Prostate gland (tissue), 2 donors: Measurements from ENCODE around the gene NCOA4. TPM values are rescaled to one million over a fixed set of nuclear protein-coding genes. Genes with fewer than 3 reads are reported as not detected.

ENCODE experiments used
- DNase-seq: peaks from one replicate; pipeline ENCODE4 v3.0.0-alpha.2; 2019; ENCODE audit warnings: low spot score
- H3K27ac ChIP-seq, 2 donors: fragments of 200-600 bp; sonication (generic); 2 replicates each; pipeline ENCODE4 v1.5.1; 2017 to 2019
- H3K27me3 ChIP-seq: fragments of 200-600 bp; sonication (generic); replicated peaks from 2 replicates; pipeline ENCODE4 v1.5.1; 2019; ENCODE audit not compliant: insufficient read depth
- H3K36me3 ChIP-seq, 2 donors: fragments of 200-600 bp; sonication (generic); 1 replicate in 1 of 2; 2 replicates in 1 of 2; pipeline versions ENCODE4 v1.5.1 to v1.8.1; 2017 to 2019
- H3K4me1 ChIP-seq: fragments of 200-600 bp; sonication (generic); replicated peaks from 2 replicates; pipeline ENCODE4 v1.5.1; 2019
- H3K4me3 ChIP-seq, 2 donors: fragments of 200-600 bp; sonication (generic); 2 replicates each; pipeline ENCODE4 v1.5.1; 2017 to 2019
- H3K9me3 ChIP-seq: fragments of 200-600 bp; sonication (generic); 2 replicates; pipeline ENCODE4 v1.5.1; 2017
- POLR2A ChIP-seq: fragments of 450-650 bp; IDR thresholded peaks from one replicate; pipeline ENCODE4 v1.6.1; 2016; ENCODE audit warnings: antibody characterized with exemption, mild to moderate bottlenecking
- POLR2AphosphoS5 ChIP-seq: sonication (generic); formaldehyde crosslinking; IDR thresholded peaks from one replicate; pipeline ENCODE4 v1.6.1; 2017; ENCODE audit warnings: antibody characterized with exemption
- WGBS: methylation state at CpG from one replicate; pipeline ENCODE4 v1.1.5; 2018; 5-methylcytosine and 5-hydroxymethylcytosine counted together
- intact Hi-C: fragments of 100-400 bp; cut with DNase I; formaldehyde crosslinking; loops from one replicate; pipeline ENCODE4 v1.14.2; 2022
- total RNA-seq, 2 donors: library from RNA; depleted of rRNA; stranded (reverse); fragments of >200 nt; gene quantifications; one replicate each; pipeline ENCODE4 v1.1.0, GENCODE V29; 2016
- TF ChIP-seq, protein P1 (sequence below), 4 experiments: fragments of 200-600 bp in 2 of 4; fragments of 450-650 bp in 2 of 4; sonication (generic) in 2 of 4; IDR thresholded peaks; 1 replicate in 3 of 4; 2 replicates in 1 of 4; pipeline ENCODE4 v1.5.1; 2016 to 2019; ENCODE audit warnings: antibody characterized with exemption in 4 of 4, mild to moderate bottlenecking in 2 of 4, moderate library complexity in 2 of 4

NCOA4 gene
- total RNA-seq, 2 donors from 2014 or later, result 131 to 434 TPM

- Histone ChIP-seq H3K36me3 (peaks cover 0 to 7% of the 10 kb centered on the region in 2 donors), H3K27me3 (no peaks in the 10 kb centered on the region), H3K4me3 (no peak overlapping the region), H3K4me1 (no peaks in the 10 kb centered on the region), H3K27ac (no peak overlapping the region), H3K9me3 (no peaks in the 10 kb centered on the region)
- WGBS, result 94% methylated on average over 5 of the region's 5 CpGs
- TF ChIP-seq POLR2A (no peak), POLR2AphosphoS5 (no peak)
- TF ChIP-seq, protein P1, sequence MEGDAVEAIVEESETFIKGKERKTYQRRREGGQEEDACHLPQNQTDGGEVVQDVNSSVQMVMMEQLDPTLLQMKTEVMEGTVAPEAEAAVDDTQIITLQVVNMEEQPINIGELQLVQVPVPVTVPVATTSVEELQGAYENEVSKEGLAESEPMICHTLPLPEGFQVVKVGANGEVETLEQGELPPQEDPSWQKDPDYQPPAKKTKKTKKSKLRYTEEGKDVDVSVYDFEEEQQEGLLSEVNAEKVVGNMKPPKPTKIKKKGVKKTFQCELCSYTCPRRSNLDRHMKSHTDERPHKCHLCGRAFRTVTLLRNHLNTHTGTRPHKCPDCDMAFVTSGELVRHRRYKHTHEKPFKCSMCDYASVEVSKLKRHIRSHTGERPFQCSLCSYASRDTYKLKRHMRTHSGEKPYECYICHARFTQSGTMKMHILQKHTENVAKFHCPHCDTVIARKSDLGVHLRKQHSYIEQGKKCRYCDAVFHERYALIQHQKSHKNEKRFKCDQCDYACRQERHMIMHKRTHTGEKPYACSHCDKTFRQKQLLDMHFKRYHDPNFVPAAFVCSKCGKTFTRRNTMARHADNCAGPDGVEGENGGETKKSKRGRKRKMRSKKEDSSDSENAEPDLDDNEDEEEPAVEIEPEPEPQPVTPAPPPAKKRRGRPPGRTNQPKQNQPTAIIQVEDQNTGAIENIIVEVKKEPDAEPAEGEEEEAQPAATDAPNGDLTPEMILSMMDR (IDR thresholded peaks at IDR 0.05), result no peak
- DNase-seq, result no peak
- intact Hi-C loops, result no loop called here
These were observed 15.6 kb downstream of the NCOA4 start for GRCh38 chr10:46014683-46015405.

- no peak overlapping the region for H3K27ac ChIP-seq
- 89% methylated on average over 5 of the region's 5 CpGs for WGBS
- TF ChIP-seq, protein P1 (IDR thresholded peaks at IDR 0.05), result no peak
- no peak for TF ChIP-seq POLR2A
- no peak for TF ChIP-seq POLR2AphosphoS5
- DNase-seq, result no peak
- intact Hi-C loops, result no loop called here
- no peaks in the 10 kb centered on the region for H3K4me1 ChIP-seq
- no peaks in the 10 kb centered on the region for H3K27me3 ChIP-seq
- H3K9me3 ChIP-seq, result no peaks in the 10 kb centered on the region
- no peak overlapping the region for H3K4me3 ChIP-seq
- H3K36me3 ChIP-seq, result peaks cover under 1 to 12% of the 10 kb centered on the region in 2 donors
These were observed 16.2 kb downstream of the NCOA4 start for GRCh38 chr10:46014206-46014605.

- no peak for DNase-seq
- TF ChIP-seq, protein P1 (IDR thresholded peaks at IDR 0.05), result no peak
- TF ChIP-seq POLR2AphosphoS5 (no peak), POLR2A (no peak)
- H3K27me3 ChIP-seq, result no peaks in the 10 kb centered on the region
- no peak overlapping the region for H3K27ac ChIP-seq
- 94% methylated on average over 3 of the region's 3 CpGs for WGBS
- no peaks in the 10 kb centered on the region for H3K9me3 ChIP-seq
- H3K4me1 ChIP-seq, result no peaks in the 10 kb centered on the region
- no peak overlapping the region for H3K4me3 ChIP-seq
- peaks cover 6 to 17% of the 10 kb centered on the region in 2 donors for H3K36me3 ChIP-seq
- intact Hi-C loops, result no loop called here
These were observed 17.7 kb downstream of the NCOA4 start for GRCh38 chr10:46012746-46013145.

DNA sequence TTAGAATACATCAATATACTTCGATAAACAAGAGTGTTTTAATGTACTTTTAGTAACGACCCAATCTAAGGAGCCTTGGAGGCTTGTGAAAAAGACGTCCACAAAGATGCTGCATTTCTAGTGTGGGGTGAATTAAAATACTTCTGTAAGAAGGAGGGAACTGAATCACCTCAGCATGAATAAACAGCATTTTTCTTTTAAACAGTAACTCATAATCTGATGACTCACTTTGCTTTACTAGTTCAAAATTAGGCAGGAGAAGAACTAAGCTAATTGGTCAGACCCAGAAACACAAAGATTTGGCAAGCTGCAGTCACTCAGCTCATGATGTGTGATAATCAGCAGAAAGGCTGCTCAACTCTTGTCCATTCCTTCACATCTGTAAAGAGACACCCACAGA lies 24.2 kb downstream of the NCOA4 start:
- no peak for TF ChIP-seq POLR2A
- WGBS, result 66% methylated on average over 3 of the region's 3 CpGs
- Histone ChIP-seq H3K27me3 (no peaks in the 10 kb centered on the region), H3K9me3 (no peaks in the 10 kb centered on the region), H3K36me3 (peaks cover 6 to 17% of the 10 kb centered on the region in 2 donors), H3K4me3 (no peak overlapping the region), H3K4me1 (no peaks in the 10 kb centered on the region), H3K27ac (no peak overlapping the region)
- DNase-seq, result no peak
- intact Hi-C loops, result no loop called here

DNA sequence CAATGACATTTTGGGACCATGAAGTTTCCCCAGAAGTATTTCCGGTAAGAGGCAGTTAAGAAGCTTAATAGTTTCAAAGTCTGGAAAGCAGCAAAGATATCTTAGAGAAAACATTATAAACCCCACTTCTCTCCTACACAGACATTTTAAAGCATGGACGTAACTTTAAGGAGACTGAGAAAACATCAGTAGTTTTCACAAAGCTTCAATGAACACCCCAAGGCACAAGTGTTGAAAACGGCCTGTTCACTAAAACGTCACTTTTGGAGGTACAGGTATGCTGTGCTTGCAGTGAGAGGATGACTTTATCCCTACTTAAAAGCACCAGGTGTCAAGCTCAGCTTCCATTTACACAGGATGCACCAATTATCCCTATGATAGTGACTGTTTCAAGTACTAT lies 25.0 kb downstream of the NCOA4 start:
- no peak for DNase-seq
- TF ChIP-seq, protein P1 (IDR thresholded peaks at IDR 0.05), result no peak
- no peak for TF ChIP-seq POLR2AphosphoS5
- TF ChIP-seq POLR2A, result no peak
- Histone ChIP-seq H3K27me3 (no peaks in the 10 kb centered on the region), H3K4me3 (no peak overlapping the region), H3K4me1 (no peaks in the 10 kb centered on the region), H3K36me3 (peaks cover 6 to 10% of the 10 kb centered on the region in 2 donors), H3K9me3 (no peaks in the 10 kb centered on the region), H3K27ac (no peak overlapping the region)
- WGBS, result 77% methylated on average over 4 of the region's 4 CpGs
- intact Hi-C loops, result no loop called here
